Skin of body (tissue), 2 donors: Measurements from ENCODE around the gene GNPTG. TPM values are rescaled to one million over a fixed set of nuclear protein-coding genes. Genes with fewer than 3 reads are reported as not detected.

Experiments
- DNase-seq: peaks from one replicate; lab custom pipeline; 2025; lab: John Stamatoyannopoulos, UW
- total RNA-seq: library from RNA; depleted of rRNA; stranded (reverse); fragments of >200 nt; gene quantifications from one replicate; pipeline ENCODE4 v1.2.3, GENCODE V29; 2014

GNPTG gene
- total RNA-seq, 1 donor from 2014 or later = 24.6 TPM

GRCh38 chr16:1347286-1347855 lies 4.4 kb upstream of the GNPTG start:
- DNase-seq = no peak

- no peak for DNase-seq
Measured at GRCh38 chr16:1347962-1348361, 3.8 kb upstream of the GNPTG start.

GRCh38 chr16:1348441-1348840 lies 3.3 kb upstream of the GNPTG start:
- DNase-seq = no peak

- no peak for DNase-seq
Measured at GRCh38 chr16:1348926-1349325, 2.8 kb upstream of the GNPTG start.

GRCh38 chr16:1349351-1349750 lies 2.4 kb upstream of the GNPTG start:
- no peak for DNase-seq

GRCh38 chr16:1349951-1350350 lies 1.8 kb upstream of the GNPTG start:
- DNase-seq = no peak

GRCh38 chr16:1350691-1351090 lies 1.0 kb upstream of the GNPTG start:
- no peak for DNase-seq

- no peak for DNase-seq
Measured at GRCh38 chr16:1351215-1351581, 533 bp upstream of the GNPTG start.

- no peak for DNase-seq
Measured at GRCh38 chr16:1354815-1355540, 3.2 kb downstream of the GNPTG start.

- DNase-seq = no peak
Measured at GRCh38 chr16:1355591-1355990, 3.9 kb downstream of the GNPTG start.

GRCh38 chr16:1356061-1356900 lies 4.5 kb downstream of the GNPTG start:
- DNase-seq = no peak

- DNase-seq = no peak
Measured at GRCh38 chr16:1357906-1358566, 6.3 kb downstream of the GNPTG start.

GRCh38 chr16:1361685-1362360 lies 10.1 kb downstream of the GNPTG start:
- no peak for DNase-seq

GRCh38 chr16:1362807-1363206 lies 11.1 kb downstream of the GNPTG start:
- no peak for DNase-seq

- no peak for DNase-seq
Measured at GRCh38 chr16:1363501-1364041, 11.8 kb downstream of the GNPTG start.

GRCh38 chr16:1364510-1364909 lies 12.8 kb downstream of the GNPTG start:
- DNase-seq = no peak

GRCh38 chr16:1366060-1366711 lies 14.5 kb downstream of the GNPTG start:
- no peak for DNase-seq

GRCh38 chr16:1366712-1367299 lies 15.1 kb downstream of the GNPTG start:
- DNase-seq = no peak

- DNase-seq = no peak
Measured at GRCh38 chr16:1367486-1368174, 15.9 kb downstream of the GNPTG start.
